OCI-LY1 (cell line): ENCODE results near the gene PRRT1.

ENCODE experiments used
- H2AFZ ChIP-seq: fragments of 200-600 bp; sonication (generic), shearing (Covaris generic); 2 replicates; pipeline ENCODE4 v1.6.0; 2014; ENCODE audit warnings: antibody characterized with exemption, mild to moderate bottlenecking, low read length
- H3F3A ChIP-seq: fragments of 200-600 bp; sonication (generic), shearing (Covaris generic); 2 replicates; pipeline ENCODE4 v1.6.0; 2014; ENCODE audit warnings: mild to moderate bottlenecking, antibody characterized with exemption, low read length, moderate library complexity; ENCODE audit not compliant: insufficient read depth
- H3K27ac ChIP-seq: fragments of 200-600 bp; sonication (generic); 2 replicates; pipeline ENCODE4 v1.5.1; 2014; ENCODE audit warnings: low read length, mixed run types, mild to moderate bottlenecking, low read depth; ENCODE audit not compliant: poor library complexity, severe bottlenecking
- H3K27me3 ChIP-seq: fragments of 200-600 bp; sonication (generic); 2 replicates; pipeline ENCODE4 v1.6.0; 2014; ENCODE audit warnings: antibody characterized with exemption, mild to moderate bottlenecking, low read length, moderate library complexity; ENCODE audit not compliant: insufficient read depth
- H3K36me3 ChIP-seq: fragments of 200-600 bp; sonication (generic); 2 replicates; pipeline ENCODE4 v1.6.1; 2014; ENCODE audit warnings: mild to moderate bottlenecking, antibody characterized with exemption, low read length, moderate library complexity, mixed read lengths; ENCODE audit not compliant: insufficient read depth
- H3K4me1 ChIP-seq: fragments of 200-600 bp; sonication (generic); 2 replicates; pipeline ENCODE4 v1.5.1; 2014; ENCODE audit warnings: mild to moderate bottlenecking, low read length, moderate library complexity; ENCODE audit not compliant: insufficient read depth, severe bottlenecking
- H3K4me2 ChIP-seq: fragments of 200-600 bp; sonication (generic), shearing (Covaris generic); 2 replicates; pipeline ENCODE4 v1.6.1; 2014; ENCODE audit warnings: low read length
- H3K4me3 ChIP-seq: fragments of 200-600 bp; sonication (generic); 2 replicates; pipeline ENCODE4 v1.5.1; 2014; ENCODE audit warnings: low read length, low read depth, mild to moderate bottlenecking, mixed read lengths; ENCODE audit not compliant: poor library complexity, severe bottlenecking
- H3K79me2 ChIP-seq: fragments of 200-600 bp; shearing (Covaris generic); 2 replicates; pipeline ENCODE4 v1.6.1; 2016; ENCODE audit warnings: mixed run types, low read length, mixed read lengths; ENCODE audit not compliant: insufficient read depth
- H3K9ac ChIP-seq: fragments of 200-600 bp; sonication (generic), shearing (Covaris generic); 2 replicates; pipeline ENCODE4 v1.6.1; 2014; ENCODE audit warnings: mild to moderate bottlenecking, low read length, mixed read lengths
- H3K9me2 ChIP-seq: fragments of 200-600 bp; sonication (generic), shearing (Covaris generic); 2 replicates; pipeline ENCODE4 v1.6.1; 2014; ENCODE audit warnings: low read depth, mild to moderate bottlenecking, low read length, mixed read lengths
- H3K9me3 ChIP-seq: fragments of 200-600 bp; shearing (Covaris generic); 2 replicates; pipeline ENCODE4 v1.6.1; 2014; ENCODE audit warnings: low read length, mixed read lengths
- H4K20me1 ChIP-seq: fragments of 200-600 bp; sonication (generic), shearing (Covaris generic); 2 replicates; pipeline ENCODE4 v1.6.0; 2016; ENCODE audit warnings: mild to moderate bottlenecking, low read length; ENCODE audit not compliant: insufficient read depth
- CTCF ChIP-seq: fragments of 200-600 bp; sonication (generic), shearing (Covaris generic); IDR thresholded peaks from 2 replicates; pipeline ENCODE4 v1.5.1; 2017; ENCODE audit warnings: mild to moderate bottlenecking, antibody characterized with exemption, low read length, moderate library complexity, mixed read lengths
- EZH2 ChIP-seq: fragments of 200-600 bp; sonication (generic), shearing (Covaris generic); IDR thresholded peaks from 2 replicates; pipeline ENCODE4 v1.8.0; 2017; ENCODE audit warnings: borderline replicate concordance, mixed run types, mild to moderate bottlenecking, antibody characterized with exemption, low read length, moderate library complexity, mixed read lengths

PRRT1 gene

GRCh38 chr6:32168350-32168749, 16.6 kb upstream of the PRRT1 start:
- H3K4me1 ChIP-seq = peaks cover 31% of the 10 kb centered on the region
- H3K9me2 ChIP-seq = no peaks in the 10 kb centered on the region
- H3K79me2 ChIP-seq = no peaks in the 10 kb centered on the region
- H3K36me3 ChIP-seq = peaks cover 37% of the 10 kb centered on the region; the same call in 1 of the 2 replicates
- H3K9me3 ChIP-seq = no peaks in the 10 kb centered on the region
- no peak for TF ChIP-seq EZH2
- TF ChIP-seq CTCF = no peak
- no peak overlapping the region; the same call in 1 of the 2 replicates for H3K9ac ChIP-seq
- H3K4me3 ChIP-seq = no peak overlapping the region
- H3K27ac ChIP-seq = peak overlapping the region; percentile 56
- no peaks in the 10 kb centered on the region for H3K27me3 ChIP-seq
- H4K20me1 ChIP-seq = no peaks in the 10 kb centered on the region
- no peaks in the 10 kb centered on the region for H3F3A ChIP-seq
- H3K4me2 ChIP-seq = no peak overlapping the region
- H2AFZ ChIP-seq = no peak overlapping the region

- H3K9me2 ChIP-seq = no peaks in the 10 kb centered on the region
- H3K4me1 ChIP-seq = peaks cover 26% of the 10 kb centered on the region
- no peaks in the 10 kb centered on the region for H3K9me3 ChIP-seq
- H3K4me3 ChIP-seq = no peak overlapping the region
- peak overlapping the region; percentile 1; the same call in 1 of the 2 replicates for H3K9ac ChIP-seq
- H4K20me1 ChIP-seq = no peaks in the 10 kb centered on the region
- TF ChIP-seq CTCF (no peak), EZH2 (no peak)
- no peak overlapping the region for H3K4me2 ChIP-seq
- peaks cover 37% of the 10 kb centered on the region; the same call in 1 of the 2 replicates for H3K36me3 ChIP-seq
- H3K79me2 ChIP-seq = no peaks in the 10 kb centered on the region
- H2AFZ ChIP-seq = no peak overlapping the region
- peak overlapping the region; percentile 56 for H3K27ac ChIP-seq
- H3F3A ChIP-seq = no peaks in the 10 kb centered on the region
- no peaks in the 10 kb centered on the region for H3K27me3 ChIP-seq
Observed at GRCh38 chr6:32167761-32168262, 16.1 kb upstream of the PRRT1 start.

GRCh38 chr6:32167154-32167760, 15.5 kb upstream of the PRRT1 start:
- Histone ChIP-seq H3K9me3 (no peaks in the 10 kb centered on the region), H3K4me1 (peaks cover 23% of the 10 kb centered on the region), H3K79me2 (no peaks in the 10 kb centered on the region), H3K4me3 (no peak overlapping the region), H3K36me3 (peaks cover 37% of the 10 kb centered on the region; the same call in 1 of the 2 replicates), H3K9me2 (no peaks in the 10 kb centered on the region), H3K4me2 (peak overlapping the region; percentile 69; the same call in 1 of the 2 replicates), H3K9ac (no peak overlapping the region), H3K27me3 (no peaks in the 10 kb centered on the region), H3F3A (no peaks in the 10 kb centered on the region), H3K27ac (no peak overlapping the region), H4K20me1 (no peaks in the 10 kb centered on the region), H2AFZ (no peak overlapping the region)
- TF ChIP-seq EZH2 (no peak), CTCF (no peak)
